ENCODE measurements around the gene TNFRSF8. TPM values are rescaled to one million over a fixed set of nuclear protein-coding genes. Genes with fewer than 3 reads are reported as not detected.

Gene TNFRSF8
- total RNA-seq, 4 donors from 2014 or later = 0.26 to 2.4 (median 0.85) TPM

DNA sequence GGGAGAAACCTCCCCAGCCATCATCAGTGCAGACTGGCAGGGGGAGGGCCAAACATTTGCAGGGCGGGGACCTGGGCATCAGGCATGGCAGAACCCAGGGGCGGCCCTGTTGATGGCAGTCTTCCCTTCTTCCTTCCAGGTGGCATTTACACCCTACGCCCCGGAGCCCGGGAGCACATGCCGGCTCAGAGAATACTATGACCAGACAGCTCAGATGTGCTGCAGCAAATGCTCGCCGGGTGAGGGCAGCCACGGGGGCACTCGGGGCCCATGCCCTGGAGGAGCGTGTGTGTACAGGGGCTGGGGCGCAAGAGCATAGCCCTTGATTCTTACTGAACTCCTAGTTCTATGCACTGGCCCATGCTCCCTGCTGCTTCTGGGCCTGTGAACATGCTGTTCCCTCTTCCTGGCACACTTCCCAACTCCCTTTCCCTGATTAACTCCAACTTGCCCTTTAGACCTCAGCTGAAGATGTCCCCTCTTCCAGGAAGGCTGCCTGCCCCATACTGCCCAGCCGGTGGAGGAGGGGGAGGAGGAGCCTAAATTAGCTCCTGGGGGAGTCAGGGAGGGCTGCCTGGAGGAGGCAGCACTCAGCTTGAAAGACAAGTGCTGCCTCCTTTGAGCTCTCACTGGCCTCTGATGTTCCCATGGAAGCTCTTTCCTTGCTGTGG is 125.7 kb downstream of the TNFRSF8 start:
- Histone ChIP-seq H3K9me3 (no peaks in the 10 kb centered on the region), H3K27me3 (no peaks in the 10 kb centered on the region), H3K36me3 (no peaks in the 10 kb centered on the region), H3K27ac (no peak overlapping the region), H3K4me1 (peaks cover 0 to 22% of the 10 kb centered on the region in 2 donors), H3K4me3 (no peak overlapping the region)
- DNase-seq = no peak
- intact Hi-C loops (cut with DNase I; ENCODE audit: low total_unique reads) = no loop called here
- TF ChIP-seq, protein P1, sequence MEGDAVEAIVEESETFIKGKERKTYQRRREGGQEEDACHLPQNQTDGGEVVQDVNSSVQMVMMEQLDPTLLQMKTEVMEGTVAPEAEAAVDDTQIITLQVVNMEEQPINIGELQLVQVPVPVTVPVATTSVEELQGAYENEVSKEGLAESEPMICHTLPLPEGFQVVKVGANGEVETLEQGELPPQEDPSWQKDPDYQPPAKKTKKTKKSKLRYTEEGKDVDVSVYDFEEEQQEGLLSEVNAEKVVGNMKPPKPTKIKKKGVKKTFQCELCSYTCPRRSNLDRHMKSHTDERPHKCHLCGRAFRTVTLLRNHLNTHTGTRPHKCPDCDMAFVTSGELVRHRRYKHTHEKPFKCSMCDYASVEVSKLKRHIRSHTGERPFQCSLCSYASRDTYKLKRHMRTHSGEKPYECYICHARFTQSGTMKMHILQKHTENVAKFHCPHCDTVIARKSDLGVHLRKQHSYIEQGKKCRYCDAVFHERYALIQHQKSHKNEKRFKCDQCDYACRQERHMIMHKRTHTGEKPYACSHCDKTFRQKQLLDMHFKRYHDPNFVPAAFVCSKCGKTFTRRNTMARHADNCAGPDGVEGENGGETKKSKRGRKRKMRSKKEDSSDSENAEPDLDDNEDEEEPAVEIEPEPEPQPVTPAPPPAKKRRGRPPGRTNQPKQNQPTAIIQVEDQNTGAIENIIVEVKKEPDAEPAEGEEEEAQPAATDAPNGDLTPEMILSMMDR (IDR thresholded peaks at IDR 0.05) = no peak
- TF ChIP-seq POLR2A (IDR thresholded peaks at IDR 0.05) = no peak

DNA sequence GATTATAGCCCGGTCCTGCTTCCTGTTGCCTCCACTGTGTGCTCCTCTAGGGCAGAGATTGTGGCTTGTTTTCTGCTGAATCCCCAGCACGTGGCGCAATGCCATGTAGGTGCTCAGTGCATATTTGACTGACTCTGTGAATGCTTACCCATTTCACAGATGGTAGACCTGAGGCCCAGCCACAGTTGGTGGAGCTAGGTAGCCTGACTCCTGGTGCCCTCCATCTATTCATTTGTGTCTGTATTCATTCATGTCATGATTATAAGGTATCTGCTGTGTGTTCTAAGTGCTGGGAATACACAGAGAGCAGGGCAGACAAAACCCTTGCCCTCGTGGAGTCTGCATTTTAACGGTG is 126.2 kb downstream of the TNFRSF8 start:
- no peak for TF ChIP-seq POLR2A (IDR thresholded peaks at IDR 0.05)
- TF ChIP-seq, protein P1 (IDR thresholded peaks at IDR 0.05) = no peak
- H3K36me3 ChIP-seq = no peaks in the 10 kb centered on the region
- DNase-seq = no peak
- no peaks in the 10 kb centered on the region for H3K27me3 ChIP-seq
- H3K4me1 ChIP-seq = peaks cover 0 to 21% of the 10 kb centered on the region in 2 donors
- H3K4me3 ChIP-seq = no peak overlapping the region
- no peaks in the 10 kb centered on the region for H3K9me3 ChIP-seq
- intact Hi-C loops (cut with DNase I; ENCODE audit: low total_unique reads) = no loop called here
- no peak overlapping the region for H3K27ac ChIP-seq

DNA sequence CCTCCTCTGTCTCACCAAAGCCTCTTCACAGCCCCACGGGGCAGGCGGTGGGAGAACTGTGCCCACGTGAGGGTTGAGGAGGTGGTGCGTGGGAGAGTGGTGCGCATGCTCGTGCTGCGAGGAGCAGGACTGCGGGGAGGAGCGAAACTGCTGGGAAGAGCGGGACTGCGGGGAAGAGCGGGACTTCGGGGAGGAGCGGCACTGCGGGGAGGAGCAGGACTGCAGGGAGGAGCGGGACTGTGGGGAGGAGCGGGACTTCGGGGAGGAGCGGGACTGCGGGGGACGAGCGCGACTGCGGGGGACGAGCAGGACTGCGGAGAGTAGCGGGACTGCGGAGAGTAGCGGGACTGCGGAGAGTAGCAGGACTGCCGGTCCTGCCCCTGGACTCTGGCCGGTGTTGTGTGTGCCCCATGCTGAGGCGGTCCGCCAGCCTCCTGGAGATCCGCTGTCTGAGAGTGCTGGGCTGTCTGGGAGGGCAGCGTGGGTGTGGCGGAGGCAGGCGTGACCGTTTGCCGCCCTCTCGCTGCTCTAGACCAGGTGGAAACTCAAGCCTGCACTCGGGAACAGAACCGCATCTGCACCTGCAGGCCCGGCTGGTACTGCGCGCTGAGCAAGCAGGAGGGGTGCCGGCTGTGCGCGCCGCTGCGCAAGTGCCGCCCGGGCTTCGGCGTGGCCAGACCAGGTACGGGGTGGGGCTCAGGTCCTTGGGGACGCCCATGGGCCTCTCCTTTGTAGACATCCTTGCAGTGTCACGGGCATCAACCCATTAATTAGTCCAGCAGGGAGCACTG is 128.3 kb downstream of the TNFRSF8 start:
- H3K27me3 ChIP-seq = no peaks in the 10 kb centered on the region
- no peak overlapping the region for H3K27ac ChIP-seq
- no peaks in the 10 kb centered on the region for H3K36me3 ChIP-seq
- TF ChIP-seq, protein P1 (IDR thresholded peaks at IDR 0.05) = no peak
- no peak for TF ChIP-seq POLR2A (IDR thresholded peaks at IDR 0.05)
- intact Hi-C loops (cut with DNase I; ENCODE audit: low total_unique reads) = no loop called here
- no peaks in the 10 kb centered on the region for H3K4me1 ChIP-seq
- no peaks in the 10 kb centered on the region for H3K9me3 ChIP-seq
- DNase-seq = no peak
- no peak overlapping the region for H3K4me3 ChIP-seq

Small RNA genes within 50 kb of the gene (microRNA-seq; reads per million reads assigned to microRNA genes)
- gene MIR4632 (ENCODE audit: borderline microRNAs expressed, borderline replicate concordance) (not detected), gene MIR6729 (ENCODE audit: borderline microRNAs expressed, borderline replicate concordance) (not detected), gene MIR7846 (ENCODE audit: borderline microRNAs expressed, borderline replicate concordance) (1.5 reads per million)

Small RNA genes within 50 kb of the gene (small RNA-seq; reads per million reads assigned to genes)
- gene AL096840.1 (not detected), gene MIR4632 (not detected), gene MIR6729 (not detected), gene RF00019 (not detected), gene RN7SL649P (not detected), gene RNU6-777P (not detected), gene RPL23AP89 (not detected)

Other genes with a start within 250 kb of the TNFRSF8 start
- not detected for gene NPPA, start 215.5 kb upstream of the TNFRSF8 start, total RNA-seq
- gene NPPB, start 204.4 kb upstream of the TNFRSF8 start, total RNA-seq = not detected
- 10 to 100 TPM; 33.1 to 60.7 (median 39.7) TPM for gene KIAA2013, start 136.9 kb upstream of the TNFRSF8 start, total RNA-seq
- gene PLOD1, start 128.6 kb upstream of the TNFRSF8 start, total RNA-seq = 100 to 1,000 TPM in 1 of 4 donors, 10 to 100 TPM in 3; 14.6 to 324 (median 55.8) TPM
- gene MFN2, start 82.9 kb upstream of the TNFRSF8 start, total RNA-seq = 10 to 100 TPM; 15.6 to 69.5 (median 35.1) TPM
- gene MIIP, start 43.8 kb upstream of the TNFRSF8 start, total RNA-seq = 10 to 100 TPM in 3 of 4 donors, 1 to 10 TPM in 1; 1.2 to 44.8 (median 33.6) TPM
- 10 to 100 TPM in 3 of 4 donors, 1 to 10 TPM in 1; 8.8 to 53.4 (median 24.2) TPM for gene TNFRSF1B, start 103.7 kb downstream of the TNFRSF8 start, total RNA-seq
- gene VPS13D, start 166.7 kb downstream of the TNFRSF8 start, total RNA-seq = 100 to 1,000 TPM in 1 of 4 donors, 10 to 100 TPM in 3; 33.2 to 115 (median 56.5) TPM